GM18858 (cell line): ENCODE results near the gene IKZF3.
A peak's percentile ranks its signal among the peaks of the same experiment; 100 is the strongest.
"Not testable (repeated sequence)": the region's sequence is repeated elsewhere in the genome, so short reads cannot be mapped to it uniquely, and the experiment has no call there.

Source experiments
- ATAC-seq: cut with Tn5 transposase; IDR thresholded peaks from one replicate; pipeline ENCODE4 v1.9.1; 2021; ENCODE audit not compliant: unreplicated experiment

Gene IKZF3

GRCh38 chr17:39742126-39742855 lies 121.8 kb downstream of the IKZF3 start:
- ATAC-seq: no peak

- ATAC-seq: no peak
Observed at GRCh38 chr17:39740357-39741111, 123.6 kb downstream of the IKZF3 start.

GRCh38 chr17:39739885-39740356 lies 124.2 kb downstream of the IKZF3 start:
- ATAC-seq: no peak

GRCh38 chr17:39738983-39739884 lies 124.9 kb downstream of the IKZF3 start:
- ATAC-seq: no peak

- no peak for ATAC-seq
Observed at GRCh38 chr17:39738568-39738901, 125.6 kb downstream of the IKZF3 start.

- ATAC-seq: no peak
Observed at GRCh38 chr17:39737760-39738567, 126.1 kb downstream of the IKZF3 start, which contains the start of gene GRB7. Gene GRB7, plus strand, starts transcription at chr17:39737938. Its CDS starts 4,364 bp downstream, at chr17:39742302.

- ATAC-seq: no peak
Observed at GRCh38 chr17:39737206-39737759, 126.8 kb downstream of the IKZF3 start.

GRCh38 chr17:39736319-39737165 lies 127.6 kb downstream of the IKZF3 start:
- ATAC-seq: no peak

GRCh38 chr17:39735882-39736281 lies 128.2 kb downstream of the IKZF3 start:
- no peak for ATAC-seq

- ATAC-seq: no peak
Observed at GRCh38 chr17:39732586-39732985, 131.5 kb downstream of the IKZF3 start.

GRCh38 chr17:39730095-39730921 lies 133.8 kb downstream of the IKZF3 start, which contains the start of gene MIEN1:
Gene MIEN1, minus strand, starts transcription at chr17:39730532. Its CDS starts 37 bp downstream, at chr17:39730495.
- peak; percentile 64 for ATAC-seq

- ATAC-seq: no peak
Observed at GRCh38 chr17:39729280-39729851, 134.7 kb downstream of the IKZF3 start.

GRCh38 chr17:39727556-39727955 lies 136.6 kb downstream of the IKZF3 start:
- no peak for ATAC-seq

GRCh38 chr17:39726617-39727016 lies 137.5 kb downstream of the IKZF3 start:
- ATAC-seq: no peak

GRCh38 chr17:39725923-39726322 lies 138.2 kb downstream of the IKZF3 start:
- not testable (repeated sequence) for ATAC-seq

GRCh38 chr17:39724731-39725130 lies 139.4 kb downstream of the IKZF3 start:
- no peak for ATAC-seq

- ATAC-seq: no peak
Observed at GRCh38 chr17:39722965-39723848, 140.9 kb downstream of the IKZF3 start.
